ENCODE measurements around the gene TMC2.

TMC2 gene

DNA sequence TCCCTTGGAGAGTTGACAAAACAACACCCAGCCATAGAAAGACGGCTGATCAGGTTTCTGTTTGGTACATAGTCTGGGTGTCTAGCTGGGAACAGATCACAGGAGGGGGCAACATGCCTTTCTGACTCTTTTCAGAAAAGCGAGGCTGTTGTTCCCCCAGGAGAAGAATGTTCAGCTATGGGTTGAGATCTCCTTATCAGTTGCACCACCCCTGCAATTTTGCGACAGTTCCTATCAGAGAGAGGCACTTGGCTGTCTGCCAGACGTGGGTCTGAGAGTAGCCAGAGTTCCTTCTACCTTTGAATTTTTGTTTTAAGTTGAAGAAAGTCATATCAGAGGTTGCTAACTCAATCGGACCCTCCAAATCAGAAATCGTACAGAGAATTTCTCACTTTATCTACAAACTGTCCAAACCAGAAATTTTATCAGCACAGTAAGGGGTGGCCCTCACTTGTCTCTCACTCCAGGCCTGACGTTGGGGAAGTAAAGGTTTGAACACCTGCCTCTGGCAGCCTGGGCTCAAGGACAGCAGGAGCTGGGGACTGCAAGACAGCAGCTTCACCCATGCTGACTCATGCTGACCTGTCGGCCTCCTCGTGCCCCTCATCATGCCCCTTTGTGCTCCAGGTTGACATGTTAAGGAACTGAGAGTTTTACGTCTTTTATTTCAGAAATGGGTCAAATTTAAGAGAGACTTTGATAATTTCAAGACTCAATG is 42.3 kb downstream of the TMC2 start:
- DNase-seq: peak; percentile 51

GRCh38 chr20:2585811-2586210 is 49.4 kb downstream of the TMC2 start:
- no peak for DNase-seq

- DNase-seq: no peak
Observed at GRCh38 chr20:2593756-2594155, 57.4 kb downstream of the TMC2 start.

DNA sequence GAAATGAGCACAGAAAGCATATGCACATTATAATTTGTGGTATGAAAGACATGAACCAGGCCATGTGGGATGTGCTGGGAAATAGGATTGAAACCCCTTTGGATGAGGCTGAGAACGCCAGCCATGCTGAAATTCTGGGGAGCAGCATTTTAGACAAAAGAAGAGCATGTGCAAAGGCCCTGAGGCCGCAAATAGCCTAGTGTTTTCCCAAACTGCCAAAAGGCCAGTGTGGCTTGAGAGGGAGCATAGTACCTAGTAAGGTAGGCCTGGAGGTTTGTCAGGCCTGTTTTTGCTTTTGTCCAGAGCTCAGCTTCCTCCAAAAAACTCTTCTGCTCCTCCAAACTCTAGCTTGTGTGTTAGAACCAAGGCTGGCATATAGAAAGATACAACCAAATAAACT is 58.7 kb downstream of the TMC2 start:
- no peak for DNase-seq

DNA sequence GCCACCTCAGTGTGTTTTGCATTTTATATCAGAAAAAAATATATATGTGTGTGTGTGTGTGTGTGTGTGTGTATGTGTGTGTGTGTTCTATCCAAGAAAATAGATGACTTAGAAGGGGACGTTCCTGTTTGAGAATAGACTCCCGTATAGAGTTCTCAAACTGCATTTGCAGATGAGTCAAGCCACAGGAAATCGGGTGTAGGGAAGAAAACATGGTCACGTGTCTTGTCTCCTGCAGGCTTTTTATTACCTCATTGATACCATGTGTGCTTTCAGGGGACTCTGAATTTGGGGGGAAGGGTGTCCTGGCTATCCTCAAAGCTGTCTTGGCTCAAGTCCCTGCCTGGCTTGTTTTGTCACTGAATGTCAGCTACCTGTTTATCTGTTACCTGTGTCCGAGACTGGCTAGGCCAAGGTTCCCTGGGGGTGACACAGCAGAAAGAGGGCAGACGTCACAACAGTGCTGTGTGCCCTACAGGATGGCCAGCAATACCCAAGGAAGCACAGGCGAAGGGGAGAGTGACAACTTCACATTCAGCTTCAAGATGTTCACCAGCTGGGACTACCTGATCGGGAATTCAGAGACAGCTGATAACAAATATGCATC is 60.4 kb downstream of the TMC2 start:
- DNase-seq: peak; percentile 5

DNA sequence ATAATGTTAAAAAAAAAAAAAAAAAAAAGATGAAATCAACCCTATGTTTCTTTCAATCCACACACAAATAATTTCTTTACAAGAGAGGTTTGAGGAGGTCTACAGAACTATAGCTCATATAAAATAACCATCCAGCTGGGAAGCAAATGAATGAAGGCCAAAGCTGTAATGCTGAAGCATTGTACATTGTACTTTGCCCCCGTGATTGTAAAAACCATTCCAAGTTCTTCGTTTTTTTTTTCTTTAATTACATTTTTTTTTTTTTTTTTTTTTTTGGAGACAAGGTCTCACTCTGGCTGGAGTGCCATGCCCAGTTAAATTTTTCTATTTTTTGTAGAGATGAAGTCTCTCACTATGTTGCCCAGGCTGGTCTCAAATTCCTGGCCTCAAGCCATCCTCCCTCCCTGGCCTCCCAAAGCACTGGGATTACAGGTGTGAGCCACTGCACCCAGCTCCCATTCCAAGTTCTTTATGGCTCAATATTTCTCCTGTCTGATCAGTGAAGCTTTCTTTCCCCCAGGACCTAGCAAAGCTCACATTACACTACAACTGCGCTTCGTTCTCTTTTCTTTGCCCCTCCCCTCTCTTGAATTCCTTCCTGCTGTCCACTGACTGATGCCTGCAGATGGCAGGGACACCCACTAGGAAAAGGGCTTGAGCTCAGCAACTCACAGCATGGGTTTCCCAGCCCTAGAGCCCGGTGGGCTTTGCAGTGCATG is 63.1 kb downstream of the TMC2 start:
- DNase-seq: peak; percentile 84

GRCh38 chr20:2602046-2602735 is 65.8 kb downstream of the TMC2 start:
- no peak for DNase-seq

- DNase-seq: no peak
Observed at GRCh38 chr20:2602746-2603145, 66.4 kb downstream of the TMC2 start.

DNA sequence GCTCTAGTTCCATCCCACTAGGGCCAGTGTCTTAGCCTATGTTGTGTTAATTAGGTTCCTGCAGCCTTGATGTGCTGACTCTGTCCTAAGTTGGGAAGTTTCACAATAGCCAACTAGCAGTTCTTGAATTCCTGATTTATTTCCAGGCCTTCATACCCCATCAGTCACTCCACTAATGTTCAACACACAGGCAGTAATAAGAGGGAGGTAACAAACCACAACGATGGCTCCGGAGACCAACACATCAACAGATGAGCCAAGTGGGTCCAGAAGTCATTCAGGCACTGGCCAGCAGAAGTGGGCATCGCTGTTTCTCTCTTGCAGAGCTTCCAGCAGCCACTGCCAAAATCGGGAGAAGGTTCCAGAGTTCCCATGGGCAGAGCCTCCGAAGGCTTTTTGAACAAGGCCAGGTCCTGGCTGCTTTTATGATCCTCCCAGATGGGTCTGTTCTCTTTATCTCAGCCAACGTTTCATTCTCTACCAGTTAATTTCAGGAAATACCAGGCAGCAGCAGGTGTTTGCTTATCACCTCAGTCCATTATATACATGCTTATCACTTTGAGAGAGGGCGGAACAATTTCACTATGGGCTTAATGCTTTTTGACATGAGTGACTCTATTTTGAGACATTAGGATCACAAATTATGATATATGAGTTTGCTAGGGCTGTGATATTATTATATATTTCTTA is 67.6 kb downstream of the TMC2 start:
- no peak for DNase-seq

DNA sequence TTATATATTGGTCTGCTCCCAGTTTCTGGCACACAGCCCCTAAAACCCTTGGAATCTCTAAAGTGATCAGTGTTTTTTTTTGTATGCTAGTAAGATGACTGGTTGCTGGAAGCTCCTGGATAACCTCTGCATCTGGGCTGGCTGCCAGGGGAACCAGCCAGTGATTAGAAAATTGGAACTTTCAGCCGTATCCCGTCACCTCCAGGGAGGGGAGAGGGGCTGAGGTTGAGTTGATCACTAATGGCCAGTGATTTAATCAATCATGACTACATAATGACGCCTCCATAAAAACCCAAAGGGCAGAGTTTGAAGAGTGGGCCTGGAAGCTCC is 68.1 kb downstream of the TMC2 start:
- no peak for DNase-seq

GRCh38 chr20:2606507-2607006 is 70.2 kb downstream of the TMC2 start:
- DNase-seq: no peak

DNA sequence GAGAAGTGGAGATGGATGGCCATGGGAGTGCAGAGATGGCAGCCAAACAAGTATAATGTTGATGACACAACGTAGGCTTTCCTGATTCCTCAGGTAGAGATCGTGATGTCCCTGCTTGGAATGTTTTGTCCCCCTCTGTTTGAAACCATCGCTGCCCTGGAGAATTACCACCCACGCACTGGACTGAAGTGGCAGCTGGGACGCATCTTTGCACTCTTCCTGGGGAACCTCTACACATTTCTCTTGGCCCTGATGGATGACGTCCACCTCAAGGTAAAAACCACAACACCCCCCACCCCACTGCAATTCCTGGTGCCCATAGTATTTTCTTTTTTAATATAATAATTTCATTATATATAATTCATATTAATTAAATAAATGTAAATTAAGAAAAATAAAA is 74.0 kb downstream of the TMC2 start:
- no peak for DNase-seq

- DNase-seq: peak; percentile 93
Observed at GRCh38 chr20:2610941-2611720, 74.8 kb downstream of the TMC2 start.

GRCh38 chr20:2612073-2612472 is 75.7 kb downstream of the TMC2 start:
- DNase-seq: no peak

- no peak for DNase-seq
Observed at GRCh38 chr20:2616634-2617033, 80.3 kb downstream of the TMC2 start.

GRCh38 chr20:2617099-2617714 is 80.8 kb downstream of the TMC2 start:
- no peak for DNase-seq

GRCh38 chr20:2618815-2619214 is 82.4 kb downstream of the TMC2 start:
- DNase-seq: no peak

DNA sequence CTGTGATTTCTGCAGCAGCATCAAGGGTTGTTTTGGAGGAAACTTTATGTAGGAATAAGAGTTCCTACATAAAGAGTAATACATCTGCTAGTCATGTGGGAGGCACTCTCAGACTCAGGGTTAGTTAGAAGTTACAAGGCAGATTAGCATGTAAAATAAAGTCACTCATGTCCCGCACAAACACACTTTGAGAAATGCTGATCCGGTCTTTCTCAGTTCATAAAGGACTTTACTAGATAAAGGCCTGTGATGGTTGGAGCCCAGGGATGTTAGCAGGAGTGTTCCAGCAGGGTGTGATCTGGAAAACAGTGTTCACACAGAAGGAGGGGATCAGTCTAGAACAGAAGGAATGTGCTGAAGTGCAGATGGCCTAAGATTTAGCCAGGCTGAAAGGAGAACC is 83.0 kb downstream of the TMC2 start:
- no peak for DNase-seq

DNA sequence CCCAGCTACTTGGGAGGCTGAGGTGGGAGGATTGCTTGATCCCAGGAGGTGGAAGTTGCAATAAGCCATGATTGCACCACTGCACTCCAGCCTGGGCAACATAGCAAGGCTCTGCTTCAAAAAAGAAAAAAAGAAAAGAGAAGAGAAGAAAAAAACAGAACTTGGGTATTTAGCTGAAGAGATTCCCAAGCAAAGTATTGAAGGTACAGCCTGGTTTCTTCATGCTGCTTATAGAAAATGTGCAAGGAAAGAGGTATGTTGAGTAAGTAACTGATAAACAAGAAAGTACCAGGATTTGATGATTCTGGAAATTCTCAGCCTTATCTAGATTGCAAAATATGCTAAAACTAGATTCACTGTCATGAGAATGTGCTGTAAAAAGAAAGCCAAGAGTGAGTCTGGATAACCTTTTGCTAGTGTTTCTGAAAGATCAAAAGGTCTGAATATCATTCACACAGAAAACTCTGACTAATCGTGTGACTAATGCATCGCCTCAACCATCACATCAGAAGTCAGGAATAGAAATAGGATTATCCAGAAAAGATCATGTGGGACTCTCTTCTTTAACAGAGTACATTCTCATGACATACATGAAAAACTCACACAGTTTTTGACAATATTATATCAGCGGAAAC is 83.7 kb downstream of the TMC2 start:
- DNase-seq: no peak

GRCh38 chr20:2624190-2624589 is 87.8 kb downstream of the TMC2 start:
- DNase-seq: no peak

DNA sequence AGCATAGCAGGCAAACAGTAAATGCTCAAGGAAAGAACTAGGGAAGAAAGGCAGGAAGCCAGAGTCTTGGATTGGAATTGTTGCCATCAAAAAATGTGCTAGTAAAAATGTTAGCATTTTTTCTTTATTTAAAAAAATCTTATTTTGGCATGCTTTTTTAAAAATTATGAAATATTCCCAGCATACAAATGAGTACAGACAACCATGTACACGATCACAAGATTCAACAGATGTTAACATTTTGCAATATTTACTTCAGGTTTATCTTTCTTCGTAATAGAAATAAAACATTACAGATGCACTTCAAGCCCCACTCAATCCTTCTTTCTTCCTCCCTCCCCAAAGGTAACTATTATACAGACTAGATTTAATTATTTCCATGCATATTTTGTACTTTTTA is 88.7 kb downstream of the TMC2 start:
- DNase-seq: no peak

Measured in NCI-H2171 (cell line).